Choroid plexus epithelial cell (primary cell): Measurements from ENCODE around the gene AP1B1.

ENCODE experiments used
- DNase-seq: peaks from one replicate; pipeline ENCODE4 v3.0.0-alpha.2; 2010; ENCODE audit warnings: low read depth
- H3K4me3 ChIP-seq: 2 replicates; pipeline ENCODE4 v1.5.1; 2011; ENCODE audit warnings: low read depth, mild to moderate bottlenecking, control low read depth, low read length, moderate library complexity
- CTCF ChIP-seq: conservative IDR thresholded peaks from 2 replicates; pipeline ENCODE4 v1.5.1; 2011; ENCODE audit warnings: low read depth, mild to moderate bottlenecking, control low read depth, inconsistent platforms, low read length, moderate library complexity

The AP1B1 gene

GRCh38 chr22:29328566-29329500, 59.5 kb downstream of the AP1B1 start:
- no peak for TF ChIP-seq CTCF
- DNase-seq = no peak
- H3K4me3 ChIP-seq = no peak overlapping the region

- DNase-seq = no peak
- H3K4me3 ChIP-seq = no peak overlapping the region
- TF ChIP-seq CTCF = no peak
Measured at GRCh38 chr22:29328055-29328454, 60.3 kb downstream of the AP1B1 start.

- H3K4me3 ChIP-seq = no peak overlapping the region
- no peak for DNase-seq
- no peak for TF ChIP-seq CTCF
Measured at GRCh38 chr22:29327089-29327764, 61.1 kb downstream of the AP1B1 start.

GRCh38 chr22:29326481-29326880, 61.9 kb downstream of the AP1B1 start:
- no peak for DNase-seq
- H3K4me3 ChIP-seq = no peak overlapping the region
- TF ChIP-seq CTCF = no peak

- DNase-seq = no peak
- TF ChIP-seq CTCF = no peak
- no peak overlapping the region for H3K4me3 ChIP-seq
Measured at GRCh38 chr22:29325785-29326315, 62.5 kb downstream of the AP1B1 start.

- DNase-seq = no peak
- TF ChIP-seq CTCF = no peak
Measured at GRCh38 chr22:29325356-29325755, 63.0 kb downstream of the AP1B1 start.

More at GRCh38 chr22:29325356-29325755, 63.0 kb downstream of the AP1B1 start:
- no peak overlapping the region for H3K4me3 ChIP-seq
